IMR-90 (cell line): Measurements from ENCODE around the gene KDM6B.

Experiments
- CEBPB ChIP-seq: IDR thresholded peaks from 2 replicates; pipeline ENCODE4 v1.6.1; 2012; ENCODE audit warnings: low read depth, low read length, improper control_type of control experiment
- ELK1 ChIP-seq: fragments of 150-350 bp; IDR thresholded peaks from 2 replicates; pipeline ENCODE4 v1.6.1; 2016; ENCODE audit warnings: low read depth, mild to moderate bottlenecking, low read length, moderate library complexity, borderline replicate concordance
- MAFK ChIP-seq: IDR thresholded peaks from 2 replicates; pipeline ENCODE4 v1.6.1; 2012; ENCODE audit warnings: low read depth, low read length, improper control_type of control experiment
- MAZ ChIP-seq: IDR thresholded peaks from 2 replicates; pipeline ENCODE4 v1.6.1; 2012; ENCODE audit warnings: low read depth, mild to moderate bottlenecking, low read length, improper control_type of control experiment, moderate library complexity, borderline replicate concordance
- POLR2A ChIP-seq: IDR thresholded peaks from 2 replicates; pipeline ENCODE4 v1.6.1; 2012; ENCODE audit warnings: mild to moderate bottlenecking, low read depth, low read length
- RAD21 ChIP-seq: IDR thresholded peaks from 2 replicates; pipeline ENCODE4 v1.6.1; 2012; ENCODE audit warnings: low read length, improper control_type of control experiment
- TF ChIP-seq, protein P1 (sequence below): conservative IDR thresholded peaks from 2 replicates; pipeline ENCODE4 v1.5.1; 2012; ENCODE audit warnings: mild to moderate bottlenecking, low read depth, low read length, improper control_type of control experiment
- TF ChIP-seq, protein P2 (sequence below): fragments of 150-350 bp; IDR thresholded peaks from 2 replicates; pipeline ENCODE4 v1.6.1; 2017; ENCODE audit warnings: mild to moderate bottlenecking, antibody characterized with exemption, low read length, low read depth

GRCh38 chr17:7811251-7811650 lies 22.8 kb upstream of the KDM6B start:
- TF ChIP-seq, protein P1, sequence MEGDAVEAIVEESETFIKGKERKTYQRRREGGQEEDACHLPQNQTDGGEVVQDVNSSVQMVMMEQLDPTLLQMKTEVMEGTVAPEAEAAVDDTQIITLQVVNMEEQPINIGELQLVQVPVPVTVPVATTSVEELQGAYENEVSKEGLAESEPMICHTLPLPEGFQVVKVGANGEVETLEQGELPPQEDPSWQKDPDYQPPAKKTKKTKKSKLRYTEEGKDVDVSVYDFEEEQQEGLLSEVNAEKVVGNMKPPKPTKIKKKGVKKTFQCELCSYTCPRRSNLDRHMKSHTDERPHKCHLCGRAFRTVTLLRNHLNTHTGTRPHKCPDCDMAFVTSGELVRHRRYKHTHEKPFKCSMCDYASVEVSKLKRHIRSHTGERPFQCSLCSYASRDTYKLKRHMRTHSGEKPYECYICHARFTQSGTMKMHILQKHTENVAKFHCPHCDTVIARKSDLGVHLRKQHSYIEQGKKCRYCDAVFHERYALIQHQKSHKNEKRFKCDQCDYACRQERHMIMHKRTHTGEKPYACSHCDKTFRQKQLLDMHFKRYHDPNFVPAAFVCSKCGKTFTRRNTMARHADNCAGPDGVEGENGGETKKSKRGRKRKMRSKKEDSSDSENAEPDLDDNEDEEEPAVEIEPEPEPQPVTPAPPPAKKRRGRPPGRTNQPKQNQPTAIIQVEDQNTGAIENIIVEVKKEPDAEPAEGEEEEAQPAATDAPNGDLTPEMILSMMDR: no peak
- TF ChIP-seq MAFK (no peak), POLR2A (no peak), RAD21 (no peak), CEBPB (no peak), ELK1 (no peak), MAZ (no peak)
- TF ChIP-seq, protein P2, sequence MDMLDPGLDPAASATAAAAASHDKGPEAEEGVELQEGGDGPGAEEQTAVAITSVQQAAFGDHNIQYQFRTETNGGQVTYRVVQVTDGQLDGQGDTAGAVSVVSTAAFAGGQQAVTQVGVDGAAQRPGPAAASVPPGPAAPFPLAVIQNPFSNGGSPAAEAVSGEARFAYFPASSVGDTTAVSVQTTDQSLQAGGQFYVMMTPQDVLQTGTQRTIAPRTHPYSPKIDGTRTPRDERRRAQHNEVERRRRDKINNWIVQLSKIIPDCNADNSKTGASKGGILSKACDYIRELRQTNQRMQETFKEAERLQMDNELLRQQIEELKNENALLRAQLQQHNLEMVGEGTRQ: no peak
